Fibroblast of villous mesenchyme (primary cell): ENCODE data around the gene SLC25A39. TPM values are rescaled to one million over a fixed set of nuclear protein-coding genes. Genes with fewer than 3 reads are reported as not detected.
"Not testable (repeated sequence)": the region's sequence is repeated elsewhere in the genome, so short reads cannot be mapped to it uniquely, and the experiment has no call there.

Source experiments
- DNase-seq: peaks from one replicate; pipeline ENCODE4 v3.0.0-alpha.2; 2010; ENCODE audit warnings: low read depth
- H3K4me3 ChIP-seq: 2 replicates; pipeline ENCODE4 v1.5.1; 2011; ENCODE audit warnings: low read depth, mild to moderate bottlenecking, low read length
- total RNA-seq: library from RNA; depleted of rRNA; stranded (reverse); fragments of >200 nt; gene quantifications from 2 replicates; pipeline ENCODE4 v1.2.3, GENCODE V29; 2012
- TF ChIP-seq, protein P1 (sequence below): IDR thresholded peaks from 2 replicates; pipeline ENCODE4 v1.5.1; 2012; ENCODE audit warnings: low read depth, mild to moderate bottlenecking, low read length; ENCODE audit not compliant: insufficient read depth

The SLC25A39 gene
- total RNA-seq = 58.9 and 61.7 TPM in 2 replicates

- peak; percentile 95 for DNase-seq
- H3K4me3 ChIP-seq = peak within 1 kb of the TSS; percentile 84
- TF ChIP-seq, protein P1, sequence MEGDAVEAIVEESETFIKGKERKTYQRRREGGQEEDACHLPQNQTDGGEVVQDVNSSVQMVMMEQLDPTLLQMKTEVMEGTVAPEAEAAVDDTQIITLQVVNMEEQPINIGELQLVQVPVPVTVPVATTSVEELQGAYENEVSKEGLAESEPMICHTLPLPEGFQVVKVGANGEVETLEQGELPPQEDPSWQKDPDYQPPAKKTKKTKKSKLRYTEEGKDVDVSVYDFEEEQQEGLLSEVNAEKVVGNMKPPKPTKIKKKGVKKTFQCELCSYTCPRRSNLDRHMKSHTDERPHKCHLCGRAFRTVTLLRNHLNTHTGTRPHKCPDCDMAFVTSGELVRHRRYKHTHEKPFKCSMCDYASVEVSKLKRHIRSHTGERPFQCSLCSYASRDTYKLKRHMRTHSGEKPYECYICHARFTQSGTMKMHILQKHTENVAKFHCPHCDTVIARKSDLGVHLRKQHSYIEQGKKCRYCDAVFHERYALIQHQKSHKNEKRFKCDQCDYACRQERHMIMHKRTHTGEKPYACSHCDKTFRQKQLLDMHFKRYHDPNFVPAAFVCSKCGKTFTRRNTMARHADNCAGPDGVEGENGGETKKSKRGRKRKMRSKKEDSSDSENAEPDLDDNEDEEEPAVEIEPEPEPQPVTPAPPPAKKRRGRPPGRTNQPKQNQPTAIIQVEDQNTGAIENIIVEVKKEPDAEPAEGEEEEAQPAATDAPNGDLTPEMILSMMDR = no peak
Measured at GRCh38 chr17:44324571-44325275, at the start of gene SLC25A39. Gene SLC25A39, minus strand, starts transcription at chr17:44324823. Its CDS starts 1,261 bp downstream, at chr17:44323562.

- DNase-seq = no peak
- H3K4me3 ChIP-seq = no peak overlapping the region
- TF ChIP-seq, protein P1 = no peak
Measured at GRCh38 chr17:44372036-44372435, 47.4 kb upstream of the SLC25A39 start.

- not testable (repeated sequence) for DNase-seq, H3K4me3 ChIP-seq
Measured at GRCh38 chr17:44369414-44370023, 44.9 kb upstream of the SLC25A39 start.

DNA sequence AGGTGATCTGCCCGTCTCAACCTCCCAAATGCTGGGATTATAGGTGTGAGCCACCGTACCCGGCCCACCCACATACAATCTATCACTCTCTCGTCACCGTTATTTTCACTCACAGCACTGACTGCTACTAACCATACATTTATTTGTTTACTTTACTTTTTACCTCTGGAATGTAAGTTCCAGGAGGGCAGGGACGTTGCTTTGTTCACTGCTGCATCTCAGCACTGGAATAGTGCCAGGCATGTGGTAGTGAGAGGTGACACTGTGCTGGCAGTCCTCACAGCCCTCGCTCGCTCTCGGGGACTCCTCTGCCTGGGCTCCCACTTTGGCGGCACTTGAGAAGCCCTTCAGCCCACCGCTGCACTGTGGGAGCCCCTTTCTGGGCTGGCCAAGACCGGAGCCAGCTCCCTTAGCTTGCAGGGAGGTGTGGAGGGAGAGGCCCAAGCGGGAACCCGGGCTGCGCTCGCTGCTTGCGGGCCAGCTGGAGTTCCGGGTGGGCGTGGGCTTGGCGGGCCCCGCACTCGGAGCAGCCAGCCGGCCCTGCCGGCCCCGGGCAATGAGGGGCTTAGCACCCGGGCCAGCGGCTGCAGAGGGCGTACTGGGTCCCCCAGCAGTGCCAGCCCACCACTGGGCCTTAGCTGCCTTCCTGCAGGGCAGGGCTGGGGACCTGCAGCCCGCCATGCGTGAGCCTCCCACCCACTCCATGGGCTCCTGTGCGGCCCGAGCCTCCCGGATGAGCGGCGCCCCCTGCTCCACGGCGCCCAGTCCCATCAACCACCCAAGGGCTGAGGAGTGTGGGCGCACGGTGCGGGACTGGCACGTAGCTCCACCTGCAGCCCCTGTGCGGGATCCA, 44.0 kb upstream of the SLC25A39 start:
- DNase-seq, H3K4me3 ChIP-seq: not testable (repeated sequence)

DNA sequence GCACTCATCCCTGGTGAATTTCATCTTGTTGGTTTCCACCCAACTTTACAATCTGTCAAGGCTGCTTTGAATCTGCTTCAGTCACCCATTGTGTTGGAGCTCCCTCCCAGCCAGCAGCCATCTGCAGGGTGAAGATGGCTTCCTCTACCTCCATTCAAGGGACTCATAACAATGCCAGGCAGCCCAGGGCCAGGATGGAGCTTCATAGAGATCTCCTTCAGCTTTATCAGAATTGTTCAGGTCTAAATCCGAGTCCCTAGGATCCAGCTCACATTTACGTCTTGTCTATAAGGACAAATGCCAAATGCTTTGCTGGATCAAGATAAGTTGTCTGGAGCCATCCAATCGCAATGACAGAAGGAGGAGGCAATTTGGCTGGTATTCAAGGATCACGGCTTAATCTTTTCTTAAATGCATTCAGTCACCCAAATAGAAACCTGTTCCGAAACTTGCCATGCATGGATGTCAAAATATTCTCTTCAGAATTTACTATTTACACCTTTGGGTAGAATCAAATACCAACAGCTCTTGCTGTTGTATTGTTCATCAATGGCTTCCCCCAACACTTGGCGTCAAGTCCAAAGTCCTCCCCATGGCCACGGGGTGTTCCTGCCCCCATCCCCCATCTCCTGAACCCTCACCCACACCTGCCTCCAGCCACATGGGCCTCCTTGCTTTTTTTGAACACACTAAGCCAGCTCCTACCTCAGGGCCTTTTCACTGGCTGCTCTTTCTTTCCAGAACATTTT, 42.8 kb upstream of the SLC25A39 start:
- DNase-seq = no peak
- TF ChIP-seq, protein P1 = no peak
- H3K4me3 ChIP-seq = no peak overlapping the region

GRCh38 chr17:44365051-44365450, 40.4 kb upstream of the SLC25A39 start:
- DNase-seq, H3K4me3 ChIP-seq: not testable (repeated sequence)

DNA sequence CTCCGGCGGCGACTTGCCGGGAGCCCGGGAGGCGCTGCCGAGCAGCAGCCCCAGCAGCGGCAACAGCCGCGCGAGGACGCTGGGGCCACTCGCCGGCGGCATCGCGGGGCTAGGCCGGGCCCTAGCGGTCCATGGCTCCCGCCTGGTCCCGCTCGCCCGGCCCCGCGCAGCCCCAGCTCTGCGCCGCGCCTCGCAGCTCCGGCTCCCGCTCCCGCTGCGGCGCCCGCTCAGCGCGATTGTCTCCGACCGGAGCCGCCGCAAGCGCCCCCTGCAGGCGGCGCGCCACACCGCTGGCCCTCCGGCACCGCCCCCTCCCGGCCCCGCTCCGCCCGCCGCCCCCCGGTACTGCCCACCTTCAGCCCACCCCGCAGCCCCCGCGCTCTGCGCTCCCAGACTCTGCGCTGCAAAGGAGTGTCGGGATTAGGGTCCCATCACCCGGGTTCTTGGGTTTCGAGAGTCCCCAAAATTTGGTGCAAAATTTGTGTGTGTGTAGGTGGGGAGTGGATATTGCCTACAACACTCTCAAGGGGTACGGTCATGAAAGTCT, 39.1 kb upstream of the SLC25A39 start, which contains the start of gene FAM171A2:
Gene FAM171A2, minus strand, starts transcription at position 241 of the 547 bp plus-strand sequence. Its CDS starts 139 bp downstream, at position 102.
- peak; percentile 39 for DNase-seq
- peak within 1 kb of the TSS; percentile 73 for H3K4me3 ChIP-seq
- TF ChIP-seq, protein P1 = peak; percentile 30
